Astrocyte (in vitro differentiated cells and primary cell): ENCODE measurements around the gene CNST. TPM values are rescaled to one million over a fixed set of nuclear protein-coding genes. Genes with fewer than 3 reads are reported as not detected.
"Not testable (repeated sequence)": the region's sequence is repeated elsewhere in the genome, so short reads cannot be mapped to it uniquely, and the experiment has no call there.

Source experiments
- DNase-seq: peaks from one replicate; pipeline ENCODE4 v3.0.0-alpha.2; 2010; ENCODE audit warnings: low read depth
- FAIRE-seq: peaks from 2 replicates; lab custom pipeline; 2011; peaks lifted over from hg19 to GRCh38; lab: Jason Lieb, UNC
- H2AFZ ChIP-seq: 2 replicates; pipeline ENCODE4 v1.6.0; 2012; ENCODE audit warnings: low read depth, low read length, inconsistent platforms
- H3K27ac ChIP-seq: 2 replicates; pipeline ENCODE4 v1.5.1; 2011; ENCODE audit warnings: low read depth, low read length, inconsistent platforms
- H3K27me3 ChIP-seq: 2 replicates; pipeline ENCODE4 v1.6.0; 2011; ENCODE audit warnings: low read length, inconsistent platforms; ENCODE audit not compliant: insufficient read depth
- H3K36me3 ChIP-seq: 2 replicates; pipeline ENCODE4 v1.5.1; 2011; ENCODE audit warnings: low read length, inconsistent platforms; ENCODE audit not compliant: insufficient read depth
- H3K4me1 ChIP-seq: 2 replicates; pipeline ENCODE4 v1.5.1; 2011; ENCODE audit warnings: low read length, inconsistent platforms; ENCODE audit not compliant: insufficient read depth
- H3K4me2 ChIP-seq: 2 replicates; pipeline ENCODE4 v1.6.0; 2012; ENCODE audit warnings: low read length, inconsistent platforms
- H3K4me3 ChIP-seq: 2 replicates; pipeline ENCODE4 v1.5.1; 2011; ENCODE audit warnings: low read depth, mild to moderate bottlenecking, low read length, inconsistent platforms; ENCODE audit not compliant: insufficient read depth
- H3K79me2 ChIP-seq: 2 replicates; pipeline ENCODE4 v1.6.0; 2012; ENCODE audit warnings: mild to moderate bottlenecking, low read length, inconsistent platforms; ENCODE audit not compliant: insufficient read depth
- H3K9ac ChIP-seq: 2 replicates; pipeline ENCODE4 v1.6.0; 2012; ENCODE audit warnings: mild to moderate bottlenecking, low read length, inconsistent platforms
- H3K9me3 ChIP-seq: 2 replicates; pipeline ENCODE4 v1.5.1; 2012; ENCODE audit warnings: low read depth, mild to moderate bottlenecking, low read length, inconsistent platforms; ENCODE audit not compliant: insufficient read depth
- H4K20me1 ChIP-seq: 2 replicates; pipeline ENCODE4 v1.6.0; 2012; ENCODE audit warnings: low read length, inconsistent platforms; ENCODE audit not compliant: insufficient read depth
- H3K27ac Mint-ChIP-seq: one replicate; pipeline ENCODE4 v1.8.0; 2021; ENCODE audit warnings: mild to moderate bottlenecking, mixed read lengths; ENCODE audit not compliant: unreplicated experiment
- H3K27me3 Mint-ChIP-seq: one replicate; pipeline ENCODE4 v1.8.0; 2021; ENCODE audit warnings: low read depth, mixed read lengths; ENCODE audit not compliant: unreplicated experiment
- H3K36me3 Mint-ChIP-seq: one replicate; pipeline ENCODE4 v1.8.0; 2021; ENCODE audit warnings: low read depth, mixed read lengths; ENCODE audit not compliant: unreplicated experiment
- H3K4me1 Mint-ChIP-seq: one replicate; pipeline ENCODE4 v1.8.0; 2021; ENCODE audit warnings: low read depth, mixed read lengths; ENCODE audit not compliant: unreplicated experiment
- H3K4me3 Mint-ChIP-seq: one replicate; pipeline ENCODE4 v1.8.0; 2021; ENCODE audit warnings: mild to moderate bottlenecking, moderate library complexity, mixed read lengths; ENCODE audit not compliant: unreplicated experiment
- H3K9me3 Mint-ChIP-seq: one replicate; pipeline ENCODE4 v1.8.0; 2021; ENCODE audit warnings: mild to moderate bottlenecking, mixed read lengths; ENCODE audit not compliant: unreplicated experiment
- CTCF ChIP-seq: IDR thresholded peaks from 2 replicates; pipeline ENCODE4 v1.5.1; 2011; ENCODE audit warnings: low read depth, mild to moderate bottlenecking, inconsistent platforms, low read length, moderate library complexity; ENCODE audit not compliant: insufficient read depth
- EZH2 ChIP-seq: IDR thresholded peaks from 2 replicates; pipeline ENCODE4 v1.6.1; 2012; ENCODE audit warnings: mild to moderate bottlenecking, low read length, inconsistent platforms; ENCODE audit not compliant: insufficient read depth
- total RNA-seq: library from RNA; stranded (reverse); gene quantifications from 2 replicates; pipeline ENCODE4 v1.2.1, GENCODE V29; 2021

The CNST gene
- total RNA-seq, 1 donor from 2014 or later: 19.8 TPM

GRCh38 chr1:246554201-246554600 lies 12.1 kb upstream of the CNST start:
- TF ChIP-seq CTCF (no peak), EZH2 (no peak)
- H3K27me3 ChIP-seq: no peaks in the 10 kb centered on the region
- H3K4me1 Mint-ChIP-seq: no peaks in the 10 kb centered on the region
- no peak overlapping the region for H2AFZ ChIP-seq
- H3K27me3 Mint-ChIP-seq: no peaks in the 10 kb centered on the region
- H3K4me1 ChIP-seq: no peaks in the 10 kb centered on the region
- H3K79me2 ChIP-seq: peaks cover 36% of the 10 kb centered on the region
- no peak overlapping the region for H3K9ac ChIP-seq
- no peak overlapping the region for H3K27ac ChIP-seq
- no peak overlapping the region for H3K27ac Mint-ChIP-seq
- no peak for DNase-seq
- H3K36me3 ChIP-seq: peaks cover 33% of the 10 kb centered on the region
- no peak overlapping the region for H3K4me3 ChIP-seq
- H3K36me3 Mint-ChIP-seq: peaks cover 17% of the 10 kb centered on the region
- no peak for FAIRE-seq
- H3K9me3 Mint-ChIP-seq: no peaks in the 10 kb centered on the region
- H3K4me3 Mint-ChIP-seq: no peak overlapping the region
- no peaks in the 10 kb centered on the region for H3K9me3 ChIP-seq
- H4K20me1 ChIP-seq: peaks cover 23% of the 10 kb centered on the region
- no peak overlapping the region for H3K4me2 ChIP-seq

GRCh38 chr1:246558041-246558440 lies 8.2 kb upstream of the CNST start:
- Histone ChIP-seq H3K4me3 (no peak overlapping the region), H3K27ac (no peak overlapping the region), H3K79me2 (peaks cover 49% of the 10 kb centered on the region), H3K36me3 (peaks cover 19% of the 10 kb centered on the region), H3K9ac (no peak overlapping the region), H3K4me2 (no peak overlapping the region), H3K27me3 (no peaks in the 10 kb centered on the region), H3K4me1 (no peaks in the 10 kb centered on the region), H3K9me3 (no peaks in the 10 kb centered on the region), H4K20me1 (peaks cover 14% of the 10 kb centered on the region), H2AFZ (no peak overlapping the region)
- Mint-ChIP-seq H3K9me3 (no peaks in the 10 kb centered on the region), H3K4me3 (no peak overlapping the region), H3K4me1 (no peaks in the 10 kb centered on the region), H3K36me3 (peaks cover 15% of the 10 kb centered on the region), H3K27me3 (no peaks in the 10 kb centered on the region), H3K27ac (no peak overlapping the region)
- FAIRE-seq: no peak
- TF ChIP-seq CTCF (no peak), EZH2 (no peak)
- no peak for DNase-seq

- Mint-ChIP-seq H3K27me3 (no peaks in the 10 kb centered on the region), H3K9me3 (no peaks in the 10 kb centered on the region), H3K27ac (no peak overlapping the region), H3K36me3 (peaks cover 14% of the 10 kb centered on the region), H3K4me1 (peaks cover 4% of the 10 kb centered on the region), H3K4me3 (no peak overlapping the region)
- FAIRE-seq (no peak), DNase-seq (no peak)
- H3K9ac ChIP-seq: no peak overlapping the region
- no peaks in the 10 kb centered on the region for H3K9me3 ChIP-seq
- H3K27ac ChIP-seq: no peak overlapping the region
- no peak overlapping the region for H3K4me3 ChIP-seq
- peaks cover 25% of the 10 kb centered on the region for H3K36me3 ChIP-seq
- no peak overlapping the region for H2AFZ ChIP-seq
- TF ChIP-seq EZH2 (no peak), CTCF (no peak)
- H3K79me2 ChIP-seq: peaks cover 61% of the 10 kb centered on the region
- no peaks in the 10 kb centered on the region for H3K4me1 ChIP-seq
- no peak overlapping the region for H3K4me2 ChIP-seq
- H4K20me1 ChIP-seq: peaks cover 17% of the 10 kb centered on the region
- H3K27me3 ChIP-seq: no peaks in the 10 kb centered on the region
These were observed 6.9 kb upstream of the CNST start for GRCh38 chr1:246559310-246559709.

- not testable (repeated sequence) for H3K27ac ChIP-seq, H3K4me2 ChIP-seq, H3K27me3 ChIP-seq, H3K4me1 Mint-ChIP-seq, H3K9me3 ChIP-seq, H3K4me3 Mint-ChIP-seq, H3K36me3 Mint-ChIP-seq, H3K27me3 Mint-ChIP-seq, DNase-seq, H2AFZ ChIP-seq, H3K4me1 ChIP-seq, H3K27ac Mint-ChIP-seq, FAIRE-seq, H3K9me3 Mint-ChIP-seq, H3K9ac ChIP-seq, H3K4me3 ChIP-seq
- Histone ChIP-seq H4K20me1 (peaks cover 22% of the 10 kb centered on the region), H3K36me3 (peaks cover 21% of the 10 kb centered on the region), H3K79me2 (peaks cover 69% of the 10 kb centered on the region)
These were observed 5.4 kb upstream of the CNST start for GRCh38 chr1:246560833-246561232.
